HCT116 (cell line): ENCODE measurements around the gene PRKCA. TPM values are rescaled to one million over a fixed set of nuclear protein-coding genes. Genes with fewer than 3 reads are reported as not detected.

Experiments
- ATAC-seq: fragments of 200-7000 bp; cut with Tn5 transposase; 2 replicates; pipeline ENCODE4 v1.9.1; 2020; ENCODE audit warnings: mild to moderate bottlenecking, moderate library complexity
- BruUV-seq: library from RNA; stranded (reverse); fragments of 400-500 nt; replicated peaks from 2 replicates; lab custom pipeline; 2021; lab: Mats Ljungman, UMichigan
- CTCF ChIA-PET: fragments of 300-600 bp; sonication (Branson Sonifier 250); formaldehyde crosslinking; loops from one replicate; lab custom pipeline; 2021; ENCODE audit warnings: antibody characterized with exemption; lab: Charles Lee
- POLR2A ChIA-PET: fragments of 300-600, 350-600 bp; sonication (Branson Sonifier 250); formaldehyde crosslinking; loops from one replicate; lab custom pipeline; 2021; ENCODE audit warnings: antibody characterized with exemption; lab: Charles Lee
- RAD21 ChIA-PET, 2 experiments: fragments of 300-600 bp; sonication (Branson Sonifier 250); formaldehyde crosslinking; loops; one replicate each; lab custom pipeline; 2023; ENCODE audit warnings: low total read pairs in 2 of 2; ENCODE audit not compliant: uncharacterized antibody in 2 of 2, unreplicated experiment in 2 of 2, low non-redundant PET in 1 of 2; lab: Charles Lee
- DNase-seq: peaks from one replicate; pipeline ENCODE4 v3.0.0-alpha.2; 2010; ENCODE audit warnings: low read depth, low spot score
- H2AFZ ChIP-seq: fragments of 200-600 bp; shearing (Covaris generic), sonication (generic); 2 replicates; pipeline ENCODE4 v1.6.1; 2017; ENCODE audit warnings: low read depth, mixed run types, mixed read lengths, antibody characterized with exemption, low read length; ENCODE audit not compliant: poor library complexity, severe bottlenecking
- H3K27ac ChIP-seq: 2 replicates; pipeline ENCODE4 v1.5.1; 2012; ENCODE audit warnings: low read depth, low read length
- H3K27me3 ChIP-seq: fragments of 200-600 bp; sonication (generic); 2 replicates; pipeline ENCODE4 v1.6.1; 2016; ENCODE audit warnings: mixed run types, low read length, mixed read lengths; ENCODE audit not compliant: insufficient read depth
- H3K36me3 ChIP-seq, 2 experiments: fragments of 200-500 bp in 1 of 2; fragments of 200-600 bp in 1 of 2; sonication (Bioruptor generic) in 1 of 2; sonication (generic) in 1 of 2; 2 replicates each; pipeline versions ENCODE4 v1.5.1 to v1.6.1; 2014 to 2016; ENCODE audit warnings: low read length in 2 of 2, inconsistent platforms in 1 of 2, mixed read lengths in 1 of 2, mixed run types in 1 of 2; ENCODE audit not compliant: insufficient read depth in 2 of 2, control insufficient read depth in 1 of 2
- H3K4me1 ChIP-seq, 2 experiments: fragments of 200-600 bp in 1 of 2; sonication (generic) in 1 of 2; 2 replicates each; pipeline versions ENCODE4 v1.5.1 to v1.6.1; 2012 to 2017; ENCODE audit warnings: low read length in 2 of 2, inconsistent platforms in 1 of 2, mild to moderate bottlenecking in 1 of 2, mixed read lengths in 1 of 2, mixed run types in 1 of 2, moderate library complexity in 1 of 2; ENCODE audit not compliant: insufficient read depth in 2 of 2, control insufficient read depth in 1 of 2
- H3K4me2 ChIP-seq: fragments of 200-600 bp; sonication (generic); 2 replicates; pipeline ENCODE4 v1.6.1; 2017; ENCODE audit warnings: mixed run types, low read length, mixed read lengths
- H3K4me3 ChIP-seq, 2 experiments: fragments of 200-600 bp in 1 of 2; sonication (generic) in 1 of 2; replicated peaks in 1 of 2; 2 replicates each; pipeline ENCODE4 v1.5.1; 2011 to 2016; ENCODE audit warnings: low read length in 2 of 2, control low read depth in 1 of 2, low read depth in 1 of 2, mild to moderate bottlenecking in 1 of 2, mixed read lengths in 1 of 2, mixed run types in 1 of 2
- H3K79me2 ChIP-seq: fragments of 200-600 bp; sonication (generic); 2 replicates; pipeline ENCODE4 v1.6.1; 2017; ENCODE audit warnings: mild to moderate bottlenecking, mixed run types, low read length, moderate library complexity, mixed read lengths; ENCODE audit not compliant: insufficient read depth
- H3K9ac ChIP-seq: fragments of 200-600 bp; sonication (generic); 2 replicates; pipeline ENCODE4 v1.6.1; 2016; ENCODE audit warnings: low read length, mixed read lengths
- H3K9me2 ChIP-seq: fragments of 200-600 bp; sonication (generic), shearing (Covaris generic); 2 replicates; pipeline ENCODE4 v1.6.1; 2017; ENCODE audit warnings: mixed run types, mild to moderate bottlenecking, moderate library complexity; ENCODE audit not compliant: insufficient read depth
- H3K9me3 ChIP-seq, 2 experiments: fragments of 200-500 bp in 1 of 2; fragments of 200-600 bp in 1 of 2; sonication (Bioruptor generic) in 1 of 2; sonication (generic) in 1 of 2; 2 replicates each; pipeline ENCODE4 v1.6.1; 2014 to 2017; ENCODE audit warnings: low read length in 2 of 2, mixed read lengths in 2 of 2, inconsistent platforms in 1 of 2, low read depth in 1 of 2, mild to moderate bottlenecking in 1 of 2, mixed run types in 1 of 2, moderate library complexity in 1 of 2; ENCODE audit not compliant: control insufficient read depth in 1 of 2, insufficient read depth in 1 of 2
- H4K20me1 ChIP-seq: fragments of 200-600 bp; sonication (generic), shearing (Covaris generic); 2 replicates; pipeline ENCODE4 v1.6.1; 2017; ENCODE audit warnings: mixed run types, mild to moderate bottlenecking, moderate library complexity; ENCODE audit not compliant: insufficient read depth
- ELF1 ChIP-seq: IDR thresholded peaks from 2 replicates; pipeline ENCODE4 v1.6.1; 2012; ENCODE audit warnings: low read depth, borderline replicate concordance
- EZH2 ChIP-seq: fragments of 200-600 bp; sonication (generic); IDR thresholded peaks from 2 replicates; pipeline ENCODE4 v1.6.1; 2017; ENCODE audit warnings: antibody characterized with exemption, mixed run types
- JUND ChIP-seq: IDR thresholded peaks from 2 replicates; pipeline ENCODE4 v1.6.1; 2012
- POLR2A ChIP-seq: IDR thresholded peaks from 2 replicates; pipeline ENCODE4 v1.7.0; 2011; ENCODE audit warnings: borderline replicate concordance; ENCODE audit not compliant: insufficient read depth, insufficient read length; ENCODE audit errors: extremely low read depth
- RAD21 ChIP-seq: IDR thresholded peaks from 2 replicates; pipeline ENCODE4 v1.6.1; 2012; ENCODE audit warnings: low read depth, mild to moderate bottlenecking
- REST ChIP-seq: IDR thresholded peaks from 2 replicates; pipeline ENCODE4 v1.6.1; 2012; ENCODE audit warnings: low read depth
- SIN3A ChIP-seq: IDR thresholded peaks from 2 replicates; pipeline ENCODE4 v1.6.1; 2012; ENCODE audit warnings: low read depth
- YY1 ChIP-seq: IDR thresholded peaks from 2 replicates; pipeline ENCODE4 v1.6.1; 2011; ENCODE audit warnings: low read length, low read depth, moderate library complexity, mild to moderate bottlenecking; ENCODE audit not compliant: insufficient replicate concordance; ENCODE audit errors: extremely low read depth
- ZFX ChIP-seq: fragments of 450-650 bp; IDR thresholded peaks from 2 replicates; pipeline ENCODE4 v1.6.1; 2017
- intact Hi-C: fragments of 100-400 bp; cut with micrococcal nuclease; formaldehyde crosslinking; loops from 2 replicates; pipeline ENCODE4 v1.10.0; 2022
- total RNA-seq: library from RNA; stranded (reverse); gene quantifications from one replicate; pipeline ENCODE4 v1.2.1, GENCODE V29; 2021; ENCODE audit not compliant: unreplicated experiment

PRKCA gene
- total RNA-seq, 1 experiment from 2014 or later: 18.8 TPM

- intact Hi-C loops: no loop called here
- no peak overlapping the region for H3K27ac ChIP-seq
- no peak for TF ChIP-seq RAD21
- no peak for TF ChIP-seq POLR2A
- no peak for TF ChIP-seq ELF1
- no peak for TF ChIP-seq SIN3A
- TF ChIP-seq ZFX: no peak
- TF ChIP-seq, all 23 proteins: peak for 0
- Histone ChIP-seq H3K36me3 (no peaks in the 10 kb centered on the region), H3K9me2 (no peaks in the 10 kb centered on the region), H3K9ac (no peak overlapping the region), H3K4me3 (no peak overlapping the region), H2AFZ (no peak overlapping the region), H3K4me1 (no peaks in the 10 kb centered on the region), H3K9me3 (no peaks in the 10 kb centered on the region), H3K27me3 (no peaks in the 10 kb centered on the region), H3K4me2 (no peak overlapping the region), H4K20me1 (no peaks in the 10 kb centered on the region), H3K79me2 (no peaks in the 10 kb centered on the region)
- ATAC-seq: no peak
- ChIA-PET CTCF (no interaction called here), RAD21 (no interaction called here), POLR2A (no interaction called here)
- no peak for DNase-seq
- BruUV-seq: no TSS peak
These were observed 462.1 kb downstream of the PRKCA start for GRCh38 chr17:66764506-66764905.

- Histone ChIP-seq H3K36me3 (no peaks in the 10 kb centered on the region), H3K4me3 (no peak overlapping the region), H3K79me2 (no peaks in the 10 kb centered on the region), H3K9me2 (no peaks in the 10 kb centered on the region), H3K4me2 (no peak overlapping the region), H4K20me1 (no peaks in the 10 kb centered on the region), H3K9me3 (no peaks in the 10 kb centered on the region), H3K4me1 (no peaks in the 10 kb centered on the region), H3K27ac (no peak overlapping the region), H3K9ac (no peak overlapping the region), H2AFZ (no peak overlapping the region), H3K27me3 (no peaks in the 10 kb centered on the region)
- ChIA-PET POLR2A (no interaction called here), CTCF (no interaction called here), RAD21 (no interaction called here)
- no peak for ATAC-seq
- TF ChIP-seq YY1 (no peak), EZH2 (no peak), JUND (no peak), REST (no peak), POLR2A (no peak), RAD21 (no peak), ZFX (no peak), SIN3A (no peak)
- no peak for DNase-seq
- intact Hi-C loops: no loop called here
- BruUV-seq: no TSS peak
These were observed 464.9 kb downstream of the PRKCA start for GRCh38 chr17:66767154-66767933.
